HG02938 (cell line): ENCODE measurements around the gene GNPTG.
A peak's percentile ranks its signal among the peaks of the same experiment; 100 is the strongest.

Source experiments
- ATAC-seq: cut with Tn5 transposase; IDR thresholded peaks from one replicate; pipeline ENCODE4 v1.9.1; 2021; ENCODE audit warnings: mild to moderate bottlenecking, moderate library complexity; ENCODE audit not compliant: unreplicated experiment

Gene GNPTG

GRCh38 chr16:1351582-1352362, at the start of gene GNPTG, which contains the start of gene TSR3:
Gene GNPTG (plus strand): TSS chr16:1351931. CDS start chr16:1351966, 35 bp downstream.
Gene TSR3 (minus strand): TSS chr16:1351878. CDS start chr16:1351804, 74 bp downstream.
- peak; percentile 58 for ATAC-seq

DNA sequence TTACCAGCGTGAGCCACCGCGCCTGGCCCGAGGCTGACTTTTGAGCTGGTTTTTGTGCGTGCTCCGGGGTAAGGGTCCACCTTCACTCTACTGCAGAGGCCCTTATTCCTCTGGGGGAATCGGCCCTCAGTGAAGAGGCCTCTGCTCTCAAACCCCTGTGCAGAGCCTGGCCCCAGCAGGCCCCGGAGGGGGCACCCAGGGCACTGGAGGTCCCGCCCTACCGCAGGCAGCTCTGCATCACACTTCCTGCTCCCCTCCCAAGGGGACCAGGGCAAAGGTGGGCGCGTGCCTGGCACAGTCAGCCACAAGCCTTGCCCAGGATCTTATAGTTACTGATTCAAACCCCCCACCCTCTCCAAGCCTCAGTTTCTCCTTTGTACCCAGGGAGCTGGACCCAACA, 45.9 kb upstream of the GNPTG start:
- ATAC-seq, result no peak

GRCh38 chr16:1306334-1306733, 45.4 kb upstream of the GNPTG start:
- no peak for ATAC-seq

- peak; percentile 22 for ATAC-seq
Measured at GRCh38 chr16:1308036-1308976, 43.4 kb upstream of the GNPTG start.

- ATAC-seq, result peak; percentile 52
Measured at GRCh38 chr16:1308977-1309885, 42.5 kb upstream of the GNPTG start, which contains the start of gene UBE2I. Gene UBE2I (plus strand): TSS chr16:1309636. CDS start chr16:1314031, 4,395 bp downstream.

DNA sequence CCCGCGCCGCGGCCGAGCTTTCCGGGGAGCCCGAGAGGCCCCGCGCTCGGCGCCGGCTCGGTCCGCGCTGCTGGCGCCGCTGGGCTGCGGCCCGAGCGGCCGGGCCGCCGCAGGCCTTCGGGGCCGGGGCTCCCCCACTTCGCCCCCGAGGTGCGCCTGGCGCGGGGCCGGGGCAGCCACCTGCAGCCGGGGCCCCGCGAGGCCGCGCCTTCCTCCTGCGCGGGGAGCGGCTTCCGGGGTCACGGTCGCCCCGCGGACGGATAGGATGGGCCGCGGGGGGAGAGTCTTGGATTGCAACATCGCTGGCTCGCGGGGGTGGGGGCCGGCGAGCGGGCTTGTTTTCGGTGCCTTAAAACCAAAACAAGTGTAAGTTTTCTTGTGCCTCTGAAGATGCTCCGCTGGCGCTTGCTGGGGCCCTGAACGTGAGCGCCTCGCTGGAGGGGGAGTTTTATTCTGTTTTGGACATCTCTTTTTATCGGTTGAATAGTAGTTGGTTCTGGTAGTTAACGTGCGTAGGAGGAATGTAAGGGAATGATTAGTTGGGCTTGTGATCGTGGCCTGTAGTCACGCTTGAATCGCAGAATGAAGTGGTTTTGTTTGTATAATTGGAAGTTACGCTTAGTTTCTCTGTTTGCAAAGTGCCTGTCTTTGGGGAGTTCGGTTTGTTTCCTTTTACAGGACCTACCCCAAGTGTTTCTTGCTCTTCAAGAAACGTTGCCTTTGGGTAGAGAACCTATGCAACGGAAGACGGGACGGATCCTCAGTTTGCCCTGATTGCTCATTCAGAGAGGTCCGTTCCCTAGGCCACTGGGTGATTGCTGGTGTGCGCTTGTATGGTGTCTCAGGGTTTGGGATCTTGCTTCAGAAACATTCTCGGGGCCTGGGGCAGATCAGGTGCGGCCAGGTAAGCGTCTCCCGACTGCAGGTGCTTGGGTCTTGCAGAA, 41.6 kb upstream of the GNPTG start:
- ATAC-seq, result peak; percentile 15

GRCh38 chr16:1310832-1311200, 40.9 kb upstream of the GNPTG start:
- no peak for ATAC-seq

DNA sequence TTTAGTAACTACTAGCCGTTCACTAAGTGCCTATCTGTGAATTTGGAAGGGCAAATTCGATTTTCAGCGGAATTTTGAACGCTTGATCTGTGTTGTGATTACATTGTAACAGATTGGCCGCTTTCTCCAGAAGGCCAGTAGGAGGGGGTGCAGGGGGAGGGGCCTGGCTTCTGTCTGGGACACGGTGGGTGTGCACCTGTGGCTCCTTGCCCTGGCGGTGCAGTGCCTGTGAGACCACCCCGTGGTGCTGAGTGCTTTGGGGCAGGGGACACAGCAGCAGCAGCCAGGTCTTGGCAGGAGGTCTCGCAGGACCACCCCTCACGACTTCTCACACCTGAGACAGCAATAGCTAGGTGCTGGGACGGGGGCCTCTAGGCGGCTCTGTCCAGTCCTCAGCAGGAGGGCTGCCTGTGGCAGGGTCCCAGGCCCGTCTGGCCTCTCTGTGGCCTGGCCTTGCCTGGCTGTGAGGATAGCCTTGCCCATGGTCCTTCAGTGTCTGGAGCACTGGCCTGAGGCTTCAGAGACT, 40.5 kb upstream of the GNPTG start:
- ATAC-seq, result no peak

GRCh38 chr16:1311738-1312466, 39.8 kb upstream of the GNPTG start:
- no peak for ATAC-seq

DNA sequence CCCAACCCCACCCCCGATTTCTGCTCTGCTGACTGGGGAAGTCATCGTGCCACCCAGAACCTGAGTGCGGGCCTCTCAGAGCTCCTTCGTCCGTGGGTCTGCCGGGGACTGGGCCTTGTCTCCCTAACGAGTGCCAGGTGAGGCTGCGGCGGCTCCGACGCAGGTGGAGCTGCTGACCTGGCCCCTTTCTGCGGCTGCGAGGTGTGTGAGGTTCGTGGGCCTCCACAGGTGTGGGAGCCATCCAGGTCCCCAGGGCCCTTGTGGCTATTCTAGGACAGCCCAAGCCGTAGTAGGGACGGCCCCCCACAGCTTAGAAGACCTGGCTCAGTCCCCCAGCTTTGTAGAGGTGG, 39.3 kb upstream of the GNPTG start:
- ATAC-seq, result no peak

DNA sequence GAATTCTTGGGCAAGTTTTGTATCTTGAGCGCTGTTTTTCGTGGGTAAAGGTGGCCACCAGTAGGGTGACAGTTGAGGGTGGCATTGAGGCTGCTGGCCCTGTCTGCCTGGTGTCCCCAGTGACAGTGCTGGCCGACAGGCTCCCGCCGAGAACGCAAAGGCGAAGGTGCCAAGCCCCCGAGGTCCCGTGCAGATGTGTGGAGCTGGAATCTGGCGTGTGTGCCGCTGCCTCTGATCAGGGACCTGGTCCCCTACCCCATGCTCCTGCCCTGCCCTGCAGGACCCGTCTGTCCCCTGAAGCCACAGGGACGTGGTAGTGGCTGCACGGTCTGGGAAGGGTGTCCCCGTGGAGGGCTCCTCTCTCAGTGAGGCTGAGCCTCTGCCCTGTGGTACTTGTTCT, 38.8 kb upstream of the GNPTG start:
- no peak for ATAC-seq

- no peak for ATAC-seq
Measured at GRCh38 chr16:1313721-1314369, 37.9 kb upstream of the GNPTG start.

GRCh38 chr16:1314399-1315068, 37.2 kb upstream of the GNPTG start:
- no peak for ATAC-seq

- ATAC-seq, result no peak
Measured at GRCh38 chr16:1315081-1316032, 36.4 kb upstream of the GNPTG start.

GRCh38 chr16:1316033-1316405, 35.7 kb upstream of the GNPTG start:
- no peak for ATAC-seq

GRCh38 chr16:1317479-1318267, 34.1 kb upstream of the GNPTG start:
- no peak for ATAC-seq
